Prostate gland (tissue), 2 donors: ENCODE measurements around the gene SGK1. TPM values are rescaled to one million over a fixed set of nuclear protein-coding genes. Genes with fewer than 3 reads are reported as not detected.

Experiments used
- DNase-seq: peaks from one replicate; pipeline ENCODE4 v3.0.0-alpha.2; 2019; ENCODE audit warnings: low spot score
- H3K27ac ChIP-seq, 2 donors: fragments of 200-600 bp; sonication (generic); 2 replicates each; pipeline ENCODE4 v1.5.1; 2017 to 2019
- H3K27me3 ChIP-seq: fragments of 200-600 bp; sonication (generic); replicated peaks from 2 replicates; pipeline ENCODE4 v1.5.1; 2019; ENCODE audit not compliant: insufficient read depth
- H3K36me3 ChIP-seq, 2 donors: fragments of 200-600 bp; sonication (generic); 1 replicate in 1 of 2; 2 replicates in 1 of 2; pipeline versions ENCODE4 v1.5.1 to v1.8.1; 2017 to 2019
- H3K4me1 ChIP-seq: fragments of 200-600 bp; sonication (generic); replicated peaks from 2 replicates; pipeline ENCODE4 v1.5.1; 2019
- H3K4me3 ChIP-seq, 2 donors: fragments of 200-600 bp; sonication (generic); 2 replicates each; pipeline ENCODE4 v1.5.1; 2017 to 2019
- H3K9me3 ChIP-seq: fragments of 200-600 bp; sonication (generic); 2 replicates; pipeline ENCODE4 v1.5.1; 2017
- POLR2A ChIP-seq: fragments of 450-650 bp; IDR thresholded peaks from one replicate; pipeline ENCODE4 v1.6.1; 2016; ENCODE audit warnings: antibody characterized with exemption, mild to moderate bottlenecking
- POLR2AphosphoS5 ChIP-seq: sonication (generic); formaldehyde crosslinking; IDR thresholded peaks from one replicate; pipeline ENCODE4 v1.6.1; 2017; ENCODE audit warnings: antibody characterized with exemption
- WGBS: methylation state at CpG from one replicate; pipeline ENCODE4 v1.1.5; 2018; 5-methylcytosine and 5-hydroxymethylcytosine counted together
- intact Hi-C: fragments of 100-400 bp; cut with DNase I; formaldehyde crosslinking; loops from one replicate; pipeline ENCODE4 v1.14.2; 2022
- total RNA-seq, 2 donors: library from RNA; depleted of rRNA; stranded (reverse); fragments of >200 nt; gene quantifications; one replicate each; pipeline ENCODE4 v1.1.0, GENCODE V29; 2016
- TF ChIP-seq, protein P1 (sequence below), 4 experiments: fragments of 200-600 bp in 2 of 4; fragments of 450-650 bp in 2 of 4; sonication (generic) in 2 of 4; IDR thresholded peaks; 1 replicate in 3 of 4; 2 replicates in 1 of 4; pipeline ENCODE4 v1.5.1; 2016 to 2019; ENCODE audit warnings: antibody characterized with exemption in 4 of 4, mild to moderate bottlenecking in 2 of 4, moderate library complexity in 2 of 4

The SGK1 gene
- total RNA-seq, 2 donors from 2014 or later, result 243 to 260 TPM

DNA sequence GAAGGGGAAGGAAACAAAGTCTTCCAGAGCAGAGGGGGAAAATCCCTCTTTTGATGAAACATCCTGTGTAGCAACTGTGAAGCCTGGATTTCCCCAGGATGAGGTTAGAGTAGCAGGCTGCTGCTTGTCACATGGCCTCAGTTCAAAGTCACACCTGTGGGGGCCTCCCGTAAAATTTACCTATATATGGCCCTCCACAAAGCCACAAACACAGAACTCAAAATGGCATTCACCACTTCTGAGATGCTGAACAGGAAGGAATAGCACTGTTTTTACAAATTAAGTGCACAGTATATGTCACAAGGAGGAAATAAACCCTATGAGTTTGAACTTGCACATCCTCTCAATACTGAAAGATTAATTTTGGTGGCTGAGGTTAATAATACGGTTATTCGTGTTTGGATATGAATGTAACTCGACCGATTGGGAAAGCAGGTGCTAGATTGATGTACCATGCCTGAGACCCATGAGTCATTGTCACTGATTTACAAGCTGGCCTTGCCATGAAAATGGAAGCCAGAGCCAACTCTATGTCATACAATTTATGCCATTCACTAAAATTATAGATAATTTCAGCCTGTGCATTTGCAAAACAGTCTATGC is 70.6 kb downstream of the SGK1 start:
- DNase-seq, result no peak
- intact Hi-C loops, result no loop called here
- no peak overlapping the region for H3K27ac ChIP-seq

DNA sequence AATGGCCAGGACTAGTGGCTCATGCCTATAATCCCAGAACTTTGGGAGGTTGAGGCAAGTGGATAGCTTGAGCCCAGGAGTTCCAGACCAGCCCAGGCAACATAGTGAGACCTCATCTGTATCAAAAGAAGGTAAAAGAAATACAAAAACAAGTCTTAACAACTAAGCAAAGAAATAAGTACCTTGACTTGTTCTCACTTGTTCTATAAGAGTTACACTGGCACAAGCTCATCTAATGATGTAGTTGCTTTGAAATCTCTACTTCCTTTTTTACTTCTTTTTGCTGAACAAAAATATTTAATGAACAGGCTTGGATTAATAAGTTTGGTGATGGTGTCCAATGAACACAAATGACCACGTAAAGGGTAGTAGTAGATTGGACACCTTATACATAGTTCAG is 72.2 kb downstream of the SGK1 start:
- no peak overlapping the region for H3K27ac ChIP-seq
- no peaks in the 10 kb centered on the region for H3K4me1 ChIP-seq
- 53% methylated on average over 1 of the region's 1 CpG for WGBS
- no peaks in the 10 kb centered on the region for H3K27me3 ChIP-seq
- H3K9me3 ChIP-seq, result no peaks in the 10 kb centered on the region
- no peaks in the 10 kb centered on the region for H3K36me3 ChIP-seq
- intact Hi-C loops, result no loop called here
- no peak for DNase-seq
- no peak overlapping the region for H3K4me3 ChIP-seq
- TF ChIP-seq POLR2A (no peak), POLR2AphosphoS5 (no peak)
- TF ChIP-seq, protein P1, sequence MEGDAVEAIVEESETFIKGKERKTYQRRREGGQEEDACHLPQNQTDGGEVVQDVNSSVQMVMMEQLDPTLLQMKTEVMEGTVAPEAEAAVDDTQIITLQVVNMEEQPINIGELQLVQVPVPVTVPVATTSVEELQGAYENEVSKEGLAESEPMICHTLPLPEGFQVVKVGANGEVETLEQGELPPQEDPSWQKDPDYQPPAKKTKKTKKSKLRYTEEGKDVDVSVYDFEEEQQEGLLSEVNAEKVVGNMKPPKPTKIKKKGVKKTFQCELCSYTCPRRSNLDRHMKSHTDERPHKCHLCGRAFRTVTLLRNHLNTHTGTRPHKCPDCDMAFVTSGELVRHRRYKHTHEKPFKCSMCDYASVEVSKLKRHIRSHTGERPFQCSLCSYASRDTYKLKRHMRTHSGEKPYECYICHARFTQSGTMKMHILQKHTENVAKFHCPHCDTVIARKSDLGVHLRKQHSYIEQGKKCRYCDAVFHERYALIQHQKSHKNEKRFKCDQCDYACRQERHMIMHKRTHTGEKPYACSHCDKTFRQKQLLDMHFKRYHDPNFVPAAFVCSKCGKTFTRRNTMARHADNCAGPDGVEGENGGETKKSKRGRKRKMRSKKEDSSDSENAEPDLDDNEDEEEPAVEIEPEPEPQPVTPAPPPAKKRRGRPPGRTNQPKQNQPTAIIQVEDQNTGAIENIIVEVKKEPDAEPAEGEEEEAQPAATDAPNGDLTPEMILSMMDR (IDR thresholded peaks at IDR 0.05), result no peak

More for the DNA sequence above, 70.6 kb downstream of the SGK1 start:
- Histone ChIP-seq H3K36me3 (no peaks in the 10 kb centered on the region), H3K27me3 (no peaks in the 10 kb centered on the region), H3K4me1 (no peaks in the 10 kb centered on the region), H3K9me3 (no peaks in the 10 kb centered on the region), H3K4me3 (no peak overlapping the region)
- WGBS, result 45% methylated on average over 5 of the region's 5 CpGs
- TF ChIP-seq POLR2AphosphoS5, result peak; percentile 10
- TF ChIP-seq, protein P1 (IDR thresholded peaks at IDR 0.05), result no peak

DNA sequence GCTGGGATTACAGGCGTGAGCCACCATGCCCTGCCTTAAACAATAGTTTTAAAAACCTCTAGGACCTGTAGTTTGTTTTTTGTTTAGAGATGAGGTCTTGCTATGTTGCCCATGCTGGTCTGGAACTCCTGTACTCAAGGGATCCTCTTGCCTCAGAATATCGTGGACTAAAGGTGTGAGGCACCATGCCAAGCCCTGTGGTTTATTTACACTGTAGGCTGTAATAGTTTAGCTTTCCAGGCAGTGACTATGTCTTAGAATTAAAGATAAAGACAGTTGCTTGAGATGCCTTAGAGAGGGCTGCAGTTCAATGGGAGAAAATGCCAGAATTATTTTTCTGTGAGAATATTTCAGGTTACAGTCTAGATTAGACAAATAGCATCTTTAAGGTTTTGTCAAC is 72.9 kb downstream of the SGK1 start:
- Histone ChIP-seq H3K4me3 (no peak overlapping the region), H3K9me3 (no peaks in the 10 kb centered on the region), H3K27me3 (no peaks in the 10 kb centered on the region), H3K27ac (no peak overlapping the region), H3K4me1 (no peaks in the 10 kb centered on the region), H3K36me3 (no peaks in the 10 kb centered on the region)
- TF ChIP-seq POLR2AphosphoS5 (no peak), POLR2A (no peak)
- TF ChIP-seq, protein P1 (IDR thresholded peaks at IDR 0.05), result no peak
- 41% methylated on average over 2 of the region's 2 CpGs for WGBS
- no peak for DNase-seq
- intact Hi-C loops, result no loop called here

DNA sequence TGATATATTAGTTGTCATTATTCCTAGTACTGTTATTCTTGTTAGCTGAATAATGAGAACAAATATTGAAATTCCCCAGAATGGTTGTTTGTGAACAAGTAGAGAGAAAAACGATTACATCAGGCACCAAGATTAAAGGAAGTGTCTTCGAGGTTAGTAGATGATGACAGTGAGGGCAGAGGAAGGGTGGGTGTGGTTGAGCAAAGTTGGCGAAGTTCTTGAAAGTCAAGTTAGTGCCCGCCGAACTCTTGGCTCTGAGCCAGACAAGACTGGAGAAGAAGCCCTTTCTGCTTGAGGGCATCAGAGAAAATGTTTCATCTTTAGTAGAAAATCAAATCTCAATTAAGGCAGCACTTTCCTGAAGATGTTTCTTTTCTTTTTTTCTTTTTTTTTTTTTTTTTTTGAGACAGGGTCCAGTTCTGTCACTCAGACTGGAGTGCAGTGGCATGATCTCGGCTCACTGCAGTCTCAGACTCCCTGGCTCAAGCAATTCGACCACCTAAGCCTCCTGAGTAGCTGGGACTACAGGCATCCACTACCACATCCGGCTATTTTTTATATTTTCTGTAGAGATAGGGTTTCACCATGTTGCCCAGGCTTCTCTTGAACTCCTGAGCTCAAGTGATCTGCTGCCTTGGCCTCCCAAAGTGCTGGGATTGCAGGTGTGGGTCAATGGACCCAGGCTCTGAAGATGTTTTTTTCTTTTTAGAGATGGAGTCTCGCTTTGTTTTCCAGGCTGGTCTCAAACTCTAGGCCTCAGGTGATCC is 77.1 kb downstream of the SGK1 start:
- peak; percentile 12 for DNase-seq
- no peak for TF ChIP-seq POLR2AphosphoS5
- TF ChIP-seq, protein P1 (IDR thresholded peaks at IDR 0.05), result no peak
- no peak for TF ChIP-seq POLR2A
- Histone ChIP-seq H3K36me3 (no peaks in the 10 kb centered on the region), H3K4me1 (no peaks in the 10 kb centered on the region), H3K27me3 (no peaks in the 10 kb centered on the region), H3K9me3 (no peaks in the 10 kb centered on the region), H3K4me3 (no peak overlapping the region), H3K27ac (no peak overlapping the region)
- intact Hi-C loops, result no loop called here
- 63% methylated on average over 9 of the region's 9 CpGs for WGBS
